ENCODE measurements around the gene PRTG. TPM values are rescaled to one million over a fixed set of nuclear protein-coding genes. Genes with fewer than 3 reads are reported as not detected.

PRTG gene
- total and polyA plus RNA-seq, 2 experiments from 2014 or later: 0.63 to 3.4 TPM

DNA sequence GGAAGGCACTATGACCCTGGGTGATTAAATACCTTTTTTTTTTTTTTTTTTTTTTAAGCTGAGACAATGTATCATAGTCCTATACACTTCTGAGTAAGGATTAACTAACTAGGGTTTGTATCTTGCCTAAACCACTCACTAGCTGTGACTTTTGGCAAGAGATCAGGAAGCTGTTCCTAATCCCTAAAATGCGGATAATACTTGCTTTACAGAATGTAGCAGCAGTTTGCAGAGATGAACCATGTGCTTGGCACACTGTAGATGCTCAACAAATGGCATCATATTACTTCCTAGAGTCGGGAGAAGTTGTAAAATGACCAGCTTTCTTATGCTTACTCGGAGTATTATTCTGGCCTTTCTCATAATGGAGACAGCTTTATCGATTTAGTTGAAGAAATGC is 129.2 kb downstream of the PRTG start:
- Mint-ChIP-seq H3K4me3 (no peak overlapping the region), H3K4me1 (peaks cover 18% of the 10 kb centered on the region), H3K27me3 (ENCODE audit: insufficient read depth, low read depth, poor library complexity) (no peaks in the 10 kb centered on the region), H3K27ac (no peak overlapping the region), H3K36me3 (ENCODE audit: low read depth) (no peaks in the 10 kb centered on the region), H3K9me3 (no peaks in the 10 kb centered on the region)
- DNase-seq (ENCODE audit: low spot score) (no peak), ATAC-seq (no peak)
- Histone ChIP-seq H3K79me2 (replicated peaks; ENCODE audit: insufficient read depth) (no peaks in the 10 kb centered on the region), H2AFZ (peak overlapping the region; percentile 57), H3K4me2 (no peak overlapping the region; the same call in 1 of the 2 replicates), H3K27me3 (ENCODE audit: insufficient read depth) (no peaks in the 10 kb centered on the region), H3K4me1 (ENCODE audit: insufficient read depth) (peaks cover 9% of the 10 kb centered on the region; the same call in 1 of the 2 replicates), H3K4me3 (no peak overlapping the region), H3K27ac (ENCODE audit: low read depth) (no peak overlapping the region), H3K36me3 (ENCODE audit: insufficient read depth) (no peaks in the 10 kb centered on the region), H3F3A (replicated peaks; ENCODE audit: low read depth) (no peaks in the 10 kb centered on the region), H3K9me2 (ENCODE audit: insufficient read depth) (0 out of 2 replicates have a peak, but pooled peaks cover 5% of the 10 kb centered on the region), H4K20me1 (replicated peaks; ENCODE audit: insufficient read depth) (no peaks in the 10 kb centered on the region)
- no peak for TF ChIP-seq EZH2phosphoT487 (IDR thresholded peaks at IDR 0.05; ENCODE audit: unreplicated experiment)
- no peak for TF ChIP-seq STAT1 (IDR thresholded peaks at IDR 0.05; ENCODE audit: unreplicated experiment)
- no peak for TF ChIP-seq JUNB (IDR thresholded peaks at IDR 0.05; ENCODE audit: unreplicated experiment)
- TF ChIP-seq, protein P1, sequence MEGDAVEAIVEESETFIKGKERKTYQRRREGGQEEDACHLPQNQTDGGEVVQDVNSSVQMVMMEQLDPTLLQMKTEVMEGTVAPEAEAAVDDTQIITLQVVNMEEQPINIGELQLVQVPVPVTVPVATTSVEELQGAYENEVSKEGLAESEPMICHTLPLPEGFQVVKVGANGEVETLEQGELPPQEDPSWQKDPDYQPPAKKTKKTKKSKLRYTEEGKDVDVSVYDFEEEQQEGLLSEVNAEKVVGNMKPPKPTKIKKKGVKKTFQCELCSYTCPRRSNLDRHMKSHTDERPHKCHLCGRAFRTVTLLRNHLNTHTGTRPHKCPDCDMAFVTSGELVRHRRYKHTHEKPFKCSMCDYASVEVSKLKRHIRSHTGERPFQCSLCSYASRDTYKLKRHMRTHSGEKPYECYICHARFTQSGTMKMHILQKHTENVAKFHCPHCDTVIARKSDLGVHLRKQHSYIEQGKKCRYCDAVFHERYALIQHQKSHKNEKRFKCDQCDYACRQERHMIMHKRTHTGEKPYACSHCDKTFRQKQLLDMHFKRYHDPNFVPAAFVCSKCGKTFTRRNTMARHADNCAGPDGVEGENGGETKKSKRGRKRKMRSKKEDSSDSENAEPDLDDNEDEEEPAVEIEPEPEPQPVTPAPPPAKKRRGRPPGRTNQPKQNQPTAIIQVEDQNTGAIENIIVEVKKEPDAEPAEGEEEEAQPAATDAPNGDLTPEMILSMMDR (conservative IDR thresholded peaks at IDR 0.05; ENCODE audit: low read depth in 2 of 2): no peak
- no peak for TF ChIP-seq CREB1 (CRISPR knock-in tag; IDR thresholded peaks at IDR 0.05; ENCODE audit: low read depth)
- no peak for TF ChIP-seq EZH2 (IDR thresholded peaks at IDR 0.05; ENCODE audit: low read depth, unreplicated experiment)
- TF ChIP-seq ZNF331 (CRISPR knock-in tag; IDR thresholded peaks at IDR 0.05; ENCODE audit: low read depth): no peak
- TF ChIP-seq, protein P2, sequence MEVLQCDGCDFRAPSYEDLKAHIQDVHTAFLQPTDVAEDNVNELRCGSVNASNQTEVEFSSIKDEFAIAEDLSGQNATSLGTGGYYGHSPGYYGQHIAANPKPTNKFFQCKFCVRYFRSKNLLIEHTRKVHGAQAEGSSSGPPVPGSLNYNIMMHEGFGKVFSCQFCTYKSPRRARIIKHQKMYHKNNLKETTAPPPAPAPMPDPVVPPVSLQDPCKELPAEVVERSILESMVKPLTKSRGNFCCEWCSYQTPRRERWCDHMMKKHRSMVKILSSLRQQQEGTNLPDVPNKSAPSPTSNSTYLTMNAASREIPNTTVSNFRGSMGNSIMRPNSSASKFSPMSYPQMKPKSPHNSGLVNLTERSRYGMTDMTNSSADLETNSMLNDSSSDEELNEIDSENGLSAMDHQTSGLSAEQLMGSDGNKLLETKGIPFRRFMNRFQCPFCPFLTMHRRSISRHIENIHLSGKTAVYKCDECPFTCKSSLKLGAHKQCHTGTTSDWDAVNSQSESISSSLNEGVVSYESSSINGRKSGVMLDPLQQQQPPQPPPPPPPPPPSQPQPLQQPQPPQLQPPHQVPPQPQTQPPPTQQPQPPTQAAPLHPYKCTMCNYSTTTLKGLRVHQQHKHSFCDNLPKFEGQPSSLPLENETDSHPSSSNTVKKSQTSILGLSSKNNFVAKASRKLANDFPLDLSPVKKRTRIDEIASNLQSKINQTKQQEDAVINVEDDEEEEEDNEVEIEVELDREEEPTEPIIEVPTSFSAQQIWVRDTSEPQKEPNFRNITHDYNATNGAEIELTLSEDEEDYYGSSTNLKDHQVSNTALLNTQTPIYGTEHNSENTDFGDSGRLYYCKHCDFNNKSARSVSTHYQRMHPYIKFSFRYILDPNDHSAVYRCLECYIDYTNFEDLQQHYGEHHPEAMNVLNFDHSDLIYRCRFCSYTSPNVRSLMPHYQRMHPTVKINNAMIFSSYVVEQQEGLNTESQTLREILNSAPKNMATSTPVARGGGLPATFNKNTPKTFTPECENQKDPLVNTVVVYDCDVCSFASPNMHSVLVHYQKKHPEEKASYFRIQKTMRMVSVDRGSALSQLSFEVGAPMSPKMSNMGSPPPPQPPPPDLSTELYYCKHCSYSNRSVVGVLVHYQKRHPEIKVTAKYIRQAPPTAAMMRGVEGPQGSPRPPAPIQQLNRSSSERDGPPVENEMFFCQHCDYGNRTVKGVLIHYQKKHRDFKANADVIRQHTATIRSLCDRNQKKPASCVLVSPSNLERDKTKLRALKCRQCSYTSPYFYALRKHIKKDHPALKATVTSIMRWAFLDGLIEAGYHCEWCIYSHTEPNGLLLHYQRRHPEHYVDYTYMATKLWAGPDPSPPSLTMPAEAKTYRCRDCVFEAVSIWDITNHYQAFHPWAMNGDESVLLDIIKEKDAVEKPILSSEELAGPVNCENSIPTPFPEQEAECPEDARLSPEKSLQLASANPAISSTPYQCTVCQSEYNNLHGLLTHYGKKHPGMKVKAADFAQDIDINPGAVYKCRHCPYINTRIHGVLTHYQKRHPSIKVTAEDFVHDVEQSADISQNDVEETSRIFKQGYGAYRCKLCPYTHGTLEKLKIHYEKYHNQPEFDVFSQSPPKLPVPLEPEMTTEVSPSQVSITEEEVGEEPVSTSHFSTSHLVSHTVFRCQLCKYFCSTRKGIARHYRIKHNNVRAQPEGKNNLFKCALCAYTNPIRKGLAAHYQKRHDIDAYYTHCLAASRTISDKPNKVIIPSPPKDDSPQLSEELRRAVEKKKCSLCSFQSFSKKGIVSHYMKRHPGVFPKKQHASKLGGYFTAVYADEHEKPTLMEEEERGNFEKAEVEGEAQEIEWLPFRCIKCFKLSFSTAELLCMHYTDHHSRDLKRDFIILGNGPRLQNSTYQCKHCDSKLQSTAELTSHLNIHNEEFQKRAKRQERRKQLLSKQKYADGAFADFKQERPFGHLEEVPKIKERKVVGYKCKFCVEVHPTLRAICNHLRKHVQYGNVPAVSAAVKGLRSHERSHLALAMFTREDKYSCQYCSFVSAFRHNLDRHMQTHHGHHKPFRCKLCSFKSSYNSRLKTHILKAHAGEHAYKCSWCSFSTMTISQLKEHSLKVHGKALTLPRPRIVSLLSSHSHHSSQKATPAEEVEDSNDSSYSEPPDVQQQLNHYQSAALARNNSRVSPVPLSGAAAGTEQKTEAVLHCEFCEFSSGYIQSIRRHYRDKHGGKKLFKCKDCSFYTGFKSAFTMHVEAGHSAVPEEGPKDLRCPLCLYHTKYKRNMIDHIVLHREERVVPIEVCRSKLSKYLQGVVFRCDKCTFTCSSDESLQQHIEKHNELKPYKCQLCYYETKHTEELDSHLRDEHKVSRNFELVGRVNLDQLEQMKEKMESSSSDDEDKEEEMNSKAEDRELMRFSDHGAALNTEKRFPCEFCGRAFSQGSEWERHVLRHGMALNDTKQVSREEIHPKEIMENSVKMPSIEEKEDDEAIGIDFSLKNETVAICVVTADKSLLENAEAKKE (CRISPR knock-in tag; IDR thresholded peaks at IDR 0.05): no peak
- TF ChIP-seq, protein P3, sequence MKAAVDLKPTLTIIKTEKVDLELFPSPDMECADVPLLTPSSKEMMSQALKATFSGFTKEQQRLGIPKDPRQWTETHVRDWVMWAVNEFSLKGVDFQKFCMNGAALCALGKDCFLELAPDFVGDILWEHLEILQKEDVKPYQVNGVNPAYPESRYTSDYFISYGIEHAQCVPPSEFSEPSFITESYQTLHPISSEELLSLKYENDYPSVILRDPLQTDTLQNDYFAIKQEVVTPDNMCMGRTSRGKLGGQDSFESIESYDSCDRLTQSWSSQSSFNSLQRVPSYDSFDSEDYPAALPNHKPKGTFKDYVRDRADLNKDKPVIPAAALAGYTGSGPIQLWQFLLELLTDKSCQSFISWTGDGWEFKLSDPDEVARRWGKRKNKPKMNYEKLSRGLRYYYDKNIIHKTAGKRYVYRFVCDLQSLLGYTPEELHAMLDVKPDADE (IDR thresholded peaks at IDR 0.05): no peak
- TF ChIP-seq POLR2AphosphoS5 (IDR thresholded peaks at IDR 0.05; ENCODE audit: low read depth): no peak
- TF ChIP-seq NANOG (IDR thresholded peaks at IDR 0.05; ENCODE audit: borderline replicate concordance): no peak
- TF ChIP-seq, protein P4, sequence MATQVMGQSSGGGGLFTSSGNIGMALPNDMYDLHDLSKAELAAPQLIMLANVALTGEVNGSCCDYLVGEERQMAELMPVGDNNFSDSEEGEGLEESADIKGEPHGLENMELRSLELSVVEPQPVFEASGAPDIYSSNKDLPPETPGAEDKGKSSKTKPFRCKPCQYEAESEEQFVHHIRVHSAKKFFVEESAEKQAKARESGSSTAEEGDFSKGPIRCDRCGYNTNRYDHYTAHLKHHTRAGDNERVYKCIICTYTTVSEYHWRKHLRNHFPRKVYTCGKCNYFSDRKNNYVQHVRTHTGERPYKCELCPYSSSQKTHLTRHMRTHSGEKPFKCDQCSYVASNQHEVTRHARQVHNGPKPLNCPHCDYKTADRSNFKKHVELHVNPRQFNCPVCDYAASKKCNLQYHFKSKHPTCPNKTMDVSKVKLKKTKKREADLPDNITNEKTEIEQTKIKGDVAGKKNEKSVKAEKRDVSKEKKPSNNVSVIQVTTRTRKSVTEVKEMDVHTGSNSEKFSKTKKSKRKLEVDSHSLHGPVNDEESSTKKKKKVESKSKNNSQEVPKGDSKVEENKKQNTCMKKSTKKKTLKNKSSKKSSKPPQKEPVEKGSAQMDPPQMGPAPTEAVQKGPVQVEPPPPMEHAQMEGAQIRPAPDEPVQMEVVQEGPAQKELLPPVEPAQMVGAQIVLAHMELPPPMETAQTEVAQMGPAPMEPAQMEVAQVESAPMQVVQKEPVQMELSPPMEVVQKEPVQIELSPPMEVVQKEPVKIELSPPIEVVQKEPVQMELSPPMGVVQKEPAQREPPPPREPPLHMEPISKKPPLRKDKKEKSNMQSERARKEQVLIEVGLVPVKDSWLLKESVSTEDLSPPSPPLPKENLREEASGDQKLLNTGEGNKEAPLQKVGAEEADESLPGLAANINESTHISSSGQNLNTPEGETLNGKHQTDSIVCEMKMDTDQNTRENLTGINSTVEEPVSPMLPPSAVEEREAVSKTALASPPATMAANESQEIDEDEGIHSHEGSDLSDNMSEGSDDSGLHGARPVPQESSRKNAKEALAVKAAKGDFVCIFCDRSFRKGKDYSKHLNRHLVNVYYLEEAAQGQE (IDR thresholded peaks at IDR 0.05; ENCODE audit: unreplicated experiment): no peak
- TF ChIP-seq ZNF114 (CRISPR knock-in tag; IDR thresholded peaks at IDR 0.05): no peak

All from GM23338 (cell line).